A549 treated with AZD9567 at 1 μM for 4 hours (cell line): ENCODE data around the gene UFL1. TPM values are rescaled to one million over a fixed set of nuclear protein-coding genes. Genes with fewer than 3 reads are reported as not detected.

ENCODE experiments used
- total RNA-seq: library from RNA; stranded (reverse); fragments of 200-300 nt; extraction: Qiagen RNA extraction; gene quantifications from 5 replicates; pipeline ENCODE4 v1.2.3, GENCODE V29; 2022; ENCODE audit not compliant: insufficient read depth

Gene UFL1
- total RNA-seq: 6.4 to 9.3 TPM (median 8.8 TPM) in 5 replicates

GRCh38 chr6:96521644-96522464 is at the start of gene UFL1:
TSS of gene UFL1 (plus strand) at chr6:96521806. CDS start at chr6:96521874, 68 bp downstream.

DNA sequence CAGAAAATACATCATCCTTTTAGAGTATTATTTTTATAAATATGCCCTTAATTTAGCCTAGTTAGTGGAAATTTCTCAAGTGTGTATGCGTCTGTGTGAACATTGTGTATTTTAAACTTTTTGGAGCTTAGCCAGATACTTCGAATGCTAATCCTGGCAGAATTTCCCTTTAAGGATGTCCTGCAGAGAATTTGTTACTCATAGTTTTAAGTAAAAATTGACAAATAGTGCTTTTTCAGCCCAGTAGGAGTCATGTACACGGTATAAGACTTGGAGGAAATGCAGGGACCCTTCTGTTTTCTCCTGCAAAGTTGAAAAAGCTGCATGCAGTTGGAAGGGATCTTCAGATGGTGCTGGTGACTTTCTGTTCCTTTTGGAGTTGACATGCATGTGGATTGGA is 41.3 kb downstream of the UFL1 start, which contains the start of gene FHL5:
FHL5 (plus strand) TSS at position 243 of the 400 bp plus-strand sequence. CDS start 40,486 bp downstream, outside the sequence.

Other genes with a start within 250 kb of the UFL1 start
- not detected in 5 replicates for gene FHL5, start 41.3 kb downstream of the UFL1 start, total RNA-seq